ENCODE results near the gene NLGN4Y. TPM values are rescaled to one million over a fixed set of nuclear protein-coding genes. Genes with fewer than 3 reads are reported as not detected.

Gene NLGN4Y
- 2.6 to 4.7 TPM (median 2.9 TPM) in 5 replicates for total RNA-seq (2022; extraction: Qiagen RNA extraction)

GRCh38 chrY:14524272-14525231 is at the start of gene NLGN4Y:
NLGN4Y (plus strand) TSS chrY:14524529; CDS start chrY:14622120, 97,591 bp downstream.

All from A549 treated with AZD2906 at 1 μM for 4 hours (cell line).